ES-I3 (cell line): ENCODE measurements around the gene SLC2A13.

Experiments
- H3K36me3 ChIP-seq: 2 replicates; pipeline ENCODE4 v1.6.1; 2013; ENCODE audit warnings: mild to moderate bottlenecking, low read length, control low read depth, moderate library complexity; ENCODE audit not compliant: insufficient read depth
- H3K4me1 ChIP-seq: 2 replicates; pipeline ENCODE4 v1.6.1; 2013; ENCODE audit warnings: mild to moderate bottlenecking, control low read depth, low read length; ENCODE audit not compliant: insufficient read depth
- H3K9ac ChIP-seq: 2 replicates; pipeline ENCODE4 v1.6.1; 2013; ENCODE audit warnings: low read depth, mild to moderate bottlenecking, low read length, moderate library complexity
- H3K9me3 ChIP-seq: 2 replicates; pipeline ENCODE4 v1.6.1; 2013; ENCODE audit warnings: mild to moderate bottlenecking, low read length, moderate library complexity; ENCODE audit not compliant: control insufficient read depth, insufficient read depth

Gene SLC2A13

DNA sequence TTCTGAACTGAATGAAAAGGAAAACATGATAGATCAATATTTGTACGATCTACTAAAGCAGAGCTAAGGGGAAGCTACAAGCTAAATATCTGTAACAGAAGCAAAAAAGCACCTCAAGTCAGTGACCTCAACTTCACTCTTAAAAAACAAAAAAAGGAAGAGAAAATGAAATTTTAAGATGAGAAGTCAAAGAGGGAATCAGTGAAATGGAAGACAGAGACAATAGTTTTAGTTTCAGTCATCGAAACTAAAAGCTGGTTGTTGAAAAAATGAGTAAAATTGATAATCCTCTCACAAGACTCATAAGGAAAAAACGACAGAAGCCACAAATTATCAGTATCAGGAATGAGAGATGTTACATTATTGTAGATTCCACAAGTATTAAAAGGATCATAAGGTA lies 11.9 kb upstream of the SLC2A13 start:
- no peak overlapping the region for H3K9ac ChIP-seq
- H3K36me3 ChIP-seq: no peaks in the 10 kb centered on the region
- H3K9me3 ChIP-seq: no peaks in the 10 kb centered on the region
- no peaks in the 10 kb centered on the region for H3K4me1 ChIP-seq

DNA sequence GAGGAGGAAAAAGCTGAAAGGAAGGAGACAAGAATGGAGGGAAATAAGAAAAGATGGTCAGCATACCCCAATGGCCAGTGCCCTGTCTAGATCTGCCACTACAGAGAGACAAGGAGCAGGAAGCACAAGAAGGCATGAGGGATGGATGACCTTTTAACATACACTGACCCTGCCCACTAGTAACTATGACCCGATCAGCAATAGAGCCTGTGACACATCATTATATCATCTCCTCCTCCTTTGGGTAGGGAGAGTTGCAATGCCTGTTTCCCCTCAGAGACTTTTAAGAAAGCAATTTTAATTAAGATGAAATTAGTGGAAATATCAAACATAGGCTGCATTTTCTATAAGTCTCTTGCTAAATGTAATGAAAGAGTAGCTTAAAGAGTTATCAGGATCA lies 4.7 kb upstream of the SLC2A13 start:
- no peaks in the 10 kb centered on the region for H3K4me1 ChIP-seq
- no peak overlapping the region for H3K9ac ChIP-seq
- H3K9me3 ChIP-seq: no peaks in the 10 kb centered on the region
- no peaks in the 10 kb centered on the region for H3K36me3 ChIP-seq

DNA sequence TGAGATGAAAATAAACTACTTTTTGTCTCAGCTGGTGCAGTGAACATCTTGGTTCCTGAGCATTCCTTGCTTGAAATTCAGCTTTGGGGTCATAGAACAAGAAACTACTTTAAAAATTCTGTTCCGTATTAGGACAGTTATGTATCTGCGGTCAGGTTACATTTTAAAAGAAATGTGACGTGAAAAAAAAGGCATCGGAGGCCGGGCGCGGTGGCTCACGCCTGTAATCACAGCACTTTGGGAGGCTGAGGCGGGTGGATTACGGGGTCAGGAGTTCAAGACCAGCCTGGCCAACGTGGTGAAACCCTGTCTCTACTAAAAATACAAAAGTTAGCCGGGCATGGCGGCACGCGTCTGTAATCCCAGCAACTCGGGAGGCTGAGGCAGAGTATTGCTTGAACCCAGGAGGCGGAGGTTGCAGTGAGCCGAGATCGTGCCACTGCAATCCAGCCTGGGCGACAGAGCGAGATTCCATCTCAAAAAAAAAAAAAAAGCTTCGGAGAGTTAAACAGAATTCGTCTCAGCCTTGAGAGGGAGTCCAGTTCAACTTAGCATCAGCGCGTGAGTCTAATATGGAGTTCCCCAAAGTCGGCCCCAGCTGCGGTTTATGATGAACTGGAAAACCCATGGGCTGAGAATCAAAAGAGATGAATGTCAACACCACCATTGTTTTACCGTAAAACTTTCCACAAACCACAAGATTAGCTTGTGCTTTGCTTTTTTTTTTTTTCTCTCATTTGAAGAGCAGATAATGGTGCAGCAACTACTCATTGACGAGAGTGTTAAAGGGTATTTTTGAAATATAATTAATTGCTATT lies 2.1 kb upstream of the SLC2A13 start:
- peaks cover 6% of the 10 kb centered on the region; the same call in 1 of the 2 replicates for H3K4me1 ChIP-seq
- H3K36me3 ChIP-seq: no peaks in the 10 kb centered on the region
- no peaks in the 10 kb centered on the region for H3K9me3 ChIP-seq
- H3K9ac ChIP-seq: no peak overlapping the region

DNA sequence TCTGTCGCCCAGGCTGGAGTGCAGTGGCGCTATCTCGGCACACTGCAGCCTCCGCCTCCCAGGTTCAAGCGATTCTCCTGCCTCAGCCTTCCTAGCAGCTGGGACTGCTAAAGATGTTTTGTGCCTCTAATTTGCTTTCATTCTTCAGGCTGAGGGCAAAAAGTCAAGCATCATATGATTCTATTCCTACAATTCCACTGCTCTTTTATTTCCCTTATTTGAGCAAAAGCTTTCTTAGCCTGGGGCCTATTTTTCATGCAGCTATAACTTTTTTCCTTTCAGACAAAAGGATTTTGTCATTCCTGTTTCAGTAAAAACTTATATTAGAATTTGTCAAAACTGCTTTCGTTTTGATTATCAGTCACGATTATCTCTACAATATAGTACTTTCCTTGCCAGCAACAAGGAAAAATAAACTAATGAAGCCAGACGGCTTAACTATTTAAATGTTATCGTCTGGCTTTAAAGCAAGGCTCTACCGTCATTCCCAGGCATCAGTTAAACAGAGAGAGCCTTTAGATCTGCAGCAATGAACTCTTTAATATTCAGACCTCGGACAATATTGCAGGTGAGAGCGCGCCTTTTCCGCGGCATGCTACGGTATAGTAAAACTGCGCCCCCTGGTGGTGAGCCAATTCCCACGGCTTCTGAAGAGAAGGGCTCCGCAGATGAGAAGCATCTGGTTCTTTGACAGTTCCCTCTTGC lies 1.4 kb upstream of the SLC2A13 start:
- Histone ChIP-seq H3K9ac (peak overlapping the region; percentile 27; the same call in 1 of the 2 replicates), H3K4me1 (peaks cover 7% of the 10 kb centered on the region; the same call in 1 of the 2 replicates), H3K36me3 (no peaks in the 10 kb centered on the region), H3K9me3 (no peaks in the 10 kb centered on the region)

DNA sequence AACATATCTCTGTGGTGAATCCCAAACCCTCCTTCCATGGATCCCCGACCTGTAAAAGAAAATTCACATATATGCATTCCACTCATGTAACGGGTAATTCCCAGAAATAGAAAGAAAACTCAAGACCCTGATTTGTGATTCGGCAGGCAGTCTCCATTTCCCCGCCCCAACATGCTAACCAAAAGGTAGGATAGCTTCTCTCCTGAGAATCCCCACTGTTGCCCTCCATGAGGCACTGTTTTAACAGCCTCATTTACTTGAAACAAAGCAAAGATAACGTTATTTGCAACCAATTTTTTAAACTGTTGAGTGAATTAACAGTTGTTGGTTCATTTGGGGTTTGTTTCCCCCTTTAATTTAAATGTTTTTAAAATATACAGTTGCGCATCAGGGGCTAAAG lies 774 bp upstream of the SLC2A13 start:
- Histone ChIP-seq H3K9me3 (no peaks in the 10 kb centered on the region), H3K9ac (peak overlapping the region; percentile 85; the same call in 1 of the 2 replicates), H3K36me3 (no peaks in the 10 kb centered on the region), H3K4me1 (peaks cover 7% of the 10 kb centered on the region; the same call in 1 of the 2 replicates)

DNA sequence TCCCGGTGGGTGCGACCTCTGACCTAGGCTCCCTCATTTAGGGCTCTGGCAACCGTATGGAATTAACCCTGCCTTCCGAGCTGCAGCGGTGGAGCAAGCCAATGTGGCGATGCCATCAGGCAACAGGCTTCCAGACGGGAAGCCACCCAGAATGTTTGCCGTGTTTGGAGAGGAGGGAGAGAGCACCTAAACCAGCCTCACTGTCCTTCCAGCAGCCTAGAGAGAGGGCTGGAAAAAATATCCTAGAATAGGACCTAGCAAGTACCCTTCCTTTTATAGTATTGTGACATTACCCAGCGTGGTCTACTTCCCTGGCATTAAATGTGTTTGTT lies 287 bp upstream of the SLC2A13 start:
- H3K9me3 ChIP-seq: no peaks in the 10 kb centered on the region
- peak overlapping the region; percentile 85 for H3K9ac ChIP-seq
- no peaks in the 10 kb centered on the region for H3K36me3 ChIP-seq
- H3K4me1 ChIP-seq: peaks cover 7% of the 10 kb centered on the region; the same call in 1 of the 2 replicates

DNA sequence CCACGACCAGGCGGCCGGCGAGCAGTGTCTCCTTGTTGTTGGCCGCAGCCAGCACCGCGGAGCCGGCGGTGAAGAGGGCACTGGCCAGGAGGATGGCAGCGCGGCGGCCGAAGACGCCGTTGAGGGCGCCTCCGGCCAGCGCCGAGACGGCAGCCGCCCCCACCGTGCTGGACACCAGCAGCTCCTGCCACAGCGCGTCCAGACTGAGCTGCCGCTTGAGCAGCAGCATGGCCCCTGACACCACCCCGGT lies 691 bp downstream of the SLC2A13 start:
- Histone ChIP-seq H3K36me3 (no peaks in the 10 kb centered on the region), H3K9me3 (no peaks in the 10 kb centered on the region), H3K9ac (peak overlapping the region; percentile 76), H3K4me1 (peaks cover 7% of the 10 kb centered on the region; the same call in 1 of the 2 replicates)

DNA sequence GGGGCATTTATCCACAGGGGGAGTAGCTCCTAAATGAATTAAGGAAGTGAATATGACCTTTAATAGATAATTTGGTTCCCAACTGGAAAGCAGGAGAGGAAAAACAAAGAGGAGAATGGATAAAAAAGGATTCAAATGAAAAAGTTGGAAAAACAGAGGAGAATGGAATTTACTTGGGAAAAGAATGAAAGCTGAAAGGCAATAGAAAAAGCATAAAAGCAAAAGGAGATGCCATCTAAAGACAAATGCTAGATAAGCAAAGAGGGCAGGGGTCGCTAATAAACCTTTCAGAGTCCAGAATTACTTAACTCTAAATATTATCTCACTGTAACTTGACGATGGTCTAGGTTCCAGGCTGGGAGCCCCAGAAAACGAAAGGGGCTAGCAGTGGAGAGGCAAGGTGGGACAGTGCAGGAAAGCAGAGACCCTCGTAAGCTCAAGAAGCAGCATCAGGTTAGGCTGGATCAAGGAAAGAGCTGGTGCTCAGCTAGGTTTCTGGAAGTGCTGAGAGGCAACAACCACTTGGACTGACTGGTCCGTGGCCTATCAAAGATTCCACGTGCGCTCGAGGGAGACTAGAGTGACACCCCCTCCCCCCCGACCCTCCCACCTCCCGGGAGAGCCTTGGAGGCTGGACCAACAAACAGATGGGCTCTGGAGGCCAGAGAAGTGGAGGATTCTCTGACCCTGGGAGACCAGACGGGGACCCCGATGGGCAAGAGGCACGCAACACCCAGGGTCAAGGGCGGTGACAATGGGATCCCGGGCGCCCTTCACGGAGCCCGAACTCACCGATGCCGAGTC lies 1.2 kb downstream of the SLC2A13 start:
- Histone ChIP-seq H3K4me1 (peaks cover 7% of the 10 kb centered on the region; the same call in 1 of the 2 replicates), H3K9me3 (no peaks in the 10 kb centered on the region), H3K9ac (peak overlapping the region; percentile 76; the same call in 1 of the 2 replicates), H3K36me3 (no peaks in the 10 kb centered on the region)

DNA sequence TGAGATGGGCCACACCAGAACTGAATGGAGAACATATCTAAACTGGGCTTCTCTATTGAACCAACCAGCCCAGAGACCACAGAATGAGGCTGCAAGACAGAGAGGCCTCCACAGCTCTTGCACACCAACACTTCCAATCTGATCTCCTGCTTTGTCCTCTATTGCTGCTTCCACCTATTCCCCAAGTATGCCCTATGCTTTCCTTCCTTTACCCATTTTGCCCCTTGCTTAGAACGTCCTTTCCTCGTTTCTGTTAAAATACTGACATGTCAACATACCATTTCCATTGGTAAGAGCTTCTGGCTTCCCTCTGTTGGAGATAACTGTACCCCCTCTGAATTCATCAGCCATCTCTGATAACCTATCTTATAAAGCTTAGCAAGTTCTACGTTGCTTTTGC lies 2.8 kb downstream of the SLC2A13 start:
- no peaks in the 10 kb centered on the region for H3K9me3 ChIP-seq
- no peak overlapping the region for H3K9ac ChIP-seq
- H3K4me1 ChIP-seq: peaks cover 7% of the 10 kb centered on the region; the same call in 1 of the 2 replicates
- H3K36me3 ChIP-seq: no peaks in the 10 kb centered on the region

DNA sequence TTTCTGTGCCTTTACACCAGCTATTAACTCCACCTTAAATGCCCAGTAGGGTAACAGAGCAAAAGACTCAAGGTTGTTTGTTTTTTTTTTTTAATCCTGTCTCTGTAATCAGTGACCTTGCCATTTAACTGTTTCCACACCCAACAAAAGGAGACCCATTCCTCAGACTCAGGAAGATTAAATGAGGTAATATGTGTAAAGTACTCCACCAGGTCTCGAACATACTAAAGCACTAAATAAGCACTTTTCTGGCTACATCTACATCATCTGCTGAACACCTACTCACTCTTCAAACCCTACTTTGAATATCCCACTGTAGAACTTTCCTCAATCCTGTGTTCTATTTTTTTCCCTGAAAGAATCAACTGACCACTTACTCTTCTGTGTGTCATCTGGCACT lies 4.1 kb downstream of the SLC2A13 start:
- Histone ChIP-seq H3K9ac (no peak overlapping the region), H3K9me3 (no peaks in the 10 kb centered on the region), H3K36me3 (no peaks in the 10 kb centered on the region), H3K4me1 (peaks cover 7% of the 10 kb centered on the region; the same call in 1 of the 2 replicates)

DNA sequence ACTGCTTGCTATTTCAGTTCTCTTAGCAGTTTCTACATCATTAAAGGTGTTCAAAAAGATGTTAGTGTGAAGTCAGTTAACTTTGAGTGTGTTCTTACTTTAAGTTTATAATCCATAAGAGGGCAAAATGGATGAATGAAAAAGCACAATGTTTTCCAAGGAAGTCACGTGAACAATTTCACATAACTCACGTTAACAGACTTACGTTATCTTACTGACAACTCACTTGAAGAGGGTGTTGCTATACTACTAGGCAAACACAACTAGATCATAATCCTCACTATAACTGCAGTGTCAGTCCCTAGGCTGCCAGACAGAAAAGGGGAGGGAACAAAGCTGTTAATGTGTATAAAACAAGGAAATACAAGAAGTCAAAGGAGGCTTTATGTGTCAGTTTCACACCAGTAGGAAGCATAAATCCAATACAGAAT lies 6.4 kb downstream of the SLC2A13 start:
- Histone ChIP-seq H3K9me3 (no peaks in the 10 kb centered on the region), H3K4me1 (peaks cover 7% of the 10 kb centered on the region; the same call in 1 of the 2 replicates), H3K9ac (no peak overlapping the region), H3K36me3 (no peaks in the 10 kb centered on the region)

DNA sequence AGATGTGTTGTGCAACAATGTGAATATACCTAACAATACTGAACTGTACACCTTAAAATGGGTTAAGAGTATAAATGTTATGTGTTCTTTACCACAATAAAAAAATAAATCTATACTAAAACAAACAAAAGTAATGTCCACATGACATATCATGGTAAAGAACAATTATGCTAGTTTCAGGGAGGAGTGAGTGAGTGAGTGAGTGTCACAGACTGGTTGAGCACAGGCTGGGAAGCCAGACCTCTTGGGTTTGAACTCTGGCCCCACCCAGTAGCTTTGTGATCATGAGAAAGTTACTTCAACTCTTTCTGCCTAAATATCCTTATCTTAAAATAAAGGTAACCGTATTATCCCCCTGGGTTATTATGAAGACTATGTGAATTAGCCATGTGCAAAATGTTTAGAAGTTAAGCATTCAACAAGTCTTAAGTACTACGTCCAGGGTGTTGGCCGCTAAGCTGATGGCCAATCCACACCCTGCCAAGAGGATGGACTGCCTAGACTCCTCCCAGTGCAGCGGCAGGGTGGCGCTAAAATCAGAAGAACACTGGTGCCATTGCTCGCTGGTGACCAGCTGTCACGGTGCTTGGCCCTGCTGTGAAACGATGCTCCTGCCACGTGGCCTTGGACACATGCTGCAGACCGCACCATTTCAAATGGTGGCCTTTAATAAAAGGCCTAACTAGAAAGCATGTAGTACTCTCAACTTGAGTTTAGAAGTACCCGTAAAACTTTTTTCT lies 7.3 kb downstream of the SLC2A13 start:
- Histone ChIP-seq H3K9ac (no peak overlapping the region), H3K36me3 (no peaks in the 10 kb centered on the region), H3K9me3 (no peaks in the 10 kb centered on the region), H3K4me1 (peaks cover 7% of the 10 kb centered on the region; the same call in 1 of the 2 replicates)

DNA sequence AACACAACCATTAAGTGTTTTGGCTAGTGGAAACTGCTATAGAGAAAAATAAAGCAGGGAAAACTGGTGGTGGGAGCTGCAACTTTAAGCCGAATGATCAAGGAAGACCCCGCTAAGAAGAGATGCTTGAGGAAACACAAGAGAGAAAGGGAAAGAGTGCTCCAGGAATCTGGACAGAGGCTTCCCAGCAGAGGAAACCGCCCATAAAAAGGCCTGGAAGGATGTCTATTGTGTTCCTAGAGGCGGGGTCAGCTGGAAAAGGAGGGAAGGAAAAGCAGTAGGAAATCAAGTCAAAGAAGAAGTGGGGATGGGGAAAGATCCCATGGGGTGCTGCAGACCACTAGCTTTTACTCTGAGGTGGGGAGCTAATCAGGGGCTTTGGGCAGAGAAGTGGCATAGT lies 12.4 kb downstream of the SLC2A13 start:
- no peak overlapping the region for H3K9ac ChIP-seq
- no peaks in the 10 kb centered on the region for H3K9me3 ChIP-seq

DNA sequence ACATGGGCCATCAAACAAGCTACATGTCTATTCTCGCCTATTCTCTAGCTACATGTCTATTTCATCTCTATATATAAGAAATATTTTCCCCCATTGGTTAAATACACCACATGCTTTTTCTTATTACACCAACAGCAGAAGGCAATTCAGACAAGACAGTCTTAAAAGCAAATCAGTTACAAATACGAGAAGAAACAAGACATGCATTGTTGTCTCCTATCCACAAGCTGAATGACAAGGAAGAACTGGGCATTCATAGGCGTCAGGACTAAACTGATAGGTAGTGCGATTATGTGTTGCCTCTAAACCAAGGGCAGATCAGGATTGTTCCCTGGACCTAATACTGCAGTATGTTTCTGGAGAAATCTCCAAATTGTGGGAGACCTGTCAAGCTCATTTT lies 19.4 kb downstream of the SLC2A13 start:
- Histone ChIP-seq H3K36me3 (no peaks in the 10 kb centered on the region), H3K9me3 (peaks cover 7% of the 10 kb centered on the region; the same call in 1 of the 2 replicates), H3K4me1 (no peaks in the 10 kb centered on the region), H3K9ac (no peak overlapping the region)

More for the DNA sequence above, 12.4 kb downstream of the SLC2A13 start:
- Histone ChIP-seq H3K4me1 (no peaks in the 10 kb centered on the region), H3K36me3 (no peaks in the 10 kb centered on the region)
